Panc1 (cell line): Measurements from ENCODE around the gene HOXA9. TPM values are rescaled to one million over a fixed set of nuclear protein-coding genes. Genes with fewer than 3 reads are reported as not detected.

ENCODE experiments used
- ATAC-seq: fragments of 200-7000 bp; cut with Tn5 transposase; 2 replicates; pipeline ENCODE4 v1.9.1; 2020; ENCODE audit warnings: mild to moderate bottlenecking, moderate library complexity
- BruUV-seq: library from RNA; stranded (reverse); fragments of 400-500 nt; replicated peaks from 2 replicates; lab custom pipeline; 2021; lab: Mats Ljungman, UMichigan
- CTCF ChIA-PET: fragments of 300-600 bp; sonication (Branson Sonifier 250); formaldehyde crosslinking; loops from one replicate; lab custom pipeline; 2022; ENCODE audit warnings: antibody characterized with exemption; lab: Charles Lee
- POLR2A ChIA-PET: fragments of 300-600 bp; sonication (Branson Sonifier 250); formaldehyde crosslinking; loops from one replicate; lab custom pipeline; 2022; ENCODE audit warnings: antibody characterized with exemption; lab: Charles Lee
- DNase-seq: peaks from one replicate; pipeline ENCODE4 v3.0.0-alpha.2; 2010; ENCODE audit warnings: low read depth, low spot score
- H3K27ac ChIP-seq: 2 replicates; pipeline ENCODE4 v1.5.1; 2011; ENCODE audit warnings: mild to moderate bottlenecking, low read length, inconsistent platforms
- H3K27me3 ChIP-seq: fragments of 200-500 bp; sonication (Bioruptor generic); 2 replicates; pipeline ENCODE4 v1.6.0; 2014; ENCODE audit warnings: low read length, inconsistent platforms; ENCODE audit not compliant: control insufficient read depth, insufficient read depth
- H3K36me3 ChIP-seq: fragments of 200-500 bp; sonication (Bioruptor generic); 2 replicates; pipeline ENCODE4 v1.5.1; 2014; ENCODE audit warnings: inconsistent platforms, mild to moderate bottlenecking, low read length, moderate library complexity; ENCODE audit not compliant: control insufficient read depth, insufficient read depth
- H3K4me1 ChIP-seq: 2 replicates; pipeline ENCODE4 v1.5.1; 2011; ENCODE audit warnings: inconsistent platforms, mild to moderate bottlenecking, low read length, moderate library complexity; ENCODE audit not compliant: control insufficient read depth, insufficient read depth
- H3K4me3 ChIP-seq, 2 experiments: 2 replicates each; pipeline ENCODE4 v1.5.1; 2011 to 2012; ENCODE audit warnings: low read depth in 2 of 2, low read length in 2 of 2, mild to moderate bottlenecking in 2 of 2, inconsistent platforms in 1 of 2, moderate library complexity in 1 of 2
- H3K9me3 ChIP-seq: fragments of 200-500 bp; sonication (Bioruptor generic); 2 replicates; pipeline ENCODE4 v1.5.1; 2014; ENCODE audit warnings: low read depth, mild to moderate bottlenecking, inconsistent platforms, low read length, moderate library complexity; ENCODE audit not compliant: control insufficient read depth, insufficient read depth
- CTCF ChIP-seq: fragments of 450-650 bp; IDR thresholded peaks from 2 replicates; pipeline ENCODE4 v1.5.1; 2017; ENCODE audit warnings: mild to moderate bottlenecking
- POLR2AphosphoS5 ChIP-seq: IDR thresholded peaks from 2 replicates; pipeline ENCODE4 v1.6.1; 2012; ENCODE audit warnings: mild to moderate bottlenecking, low read depth, low read length, moderate library complexity
- REST ChIP-seq, 2 experiments: IDR thresholded peaks; 2 replicates each; pipeline ENCODE4 v1.6.1; 2011 to 2012; ENCODE audit warnings: low read depth in 2 of 2, control low read depth in 1 of 2, low read length in 1 of 2, mild to moderate bottlenecking in 1 of 2, moderate library complexity in 1 of 2; ENCODE audit not compliant: insufficient read depth in 1 of 2
- SIN3A ChIP-seq: IDR thresholded peaks from 2 replicates; pipeline ENCODE4 v1.6.1; 2012; ENCODE audit warnings: low read depth, mild to moderate bottlenecking, low read length, moderate library complexity, borderline replicate concordance; ENCODE audit not compliant: insufficient read depth
- TCF7L2 ChIP-seq: IDR thresholded peaks from 2 replicates; pipeline ENCODE4 v1.6.1; 2011; ENCODE audit warnings: mild to moderate bottlenecking, low read depth, low read length, inconsistent platforms
- in situ Hi-C: cut with HindIII; loops from 2 replicates; pipeline ENCODE4 v1.10.0; 2016; ENCODE audit warnings: low sequenced_read_pairs, low pct_unique_long_range_greater_than_20kb
- intact Hi-C: fragments of 100-400 bp; cut with micrococcal nuclease; formaldehyde crosslinking; loops from one replicate; pipeline ENCODE4 v1.10.0; 2022; ENCODE audit not compliant: unreplicated experiment
- total RNA-seq: library from RNA; stranded (reverse); gene quantifications from one replicate; pipeline ENCODE4 v1.2.1, GENCODE V29; 2021; ENCODE audit not compliant: unreplicated experiment

The HOXA9 gene
- total RNA-seq, 1 experiment from 2014 or later, result not detected

- no peak for ATAC-seq
- ChIA-PET CTCF (interaction anchor here (0.6 kb wide), 1 partner anchor 33 kb away, joined by 3 read pairs; no protein-coding TSS in a partner anchor), POLR2A (no interaction called here)
- H3K27me3 ChIP-seq, result no peaks in the 10 kb centered on the region
- H3K4me3 ChIP-seq, result no peak overlapping the region
- no peaks in the 10 kb centered on the region; the same call in 1 of the 2 replicates for H3K36me3 ChIP-seq
- no peak for TF ChIP-seq REST (IDR thresholded peaks at IDR 0.05; ENCODE audit: insufficient read depth in 1 of 2, low read depth in 2 of 2, low read length in 1 of 2)
- no peak for TF ChIP-seq SIN3A
- TF ChIP-seq POLR2AphosphoS5, result no peak
- no peak for TF ChIP-seq TCF7L2
- no peak for TF ChIP-seq CTCF
- no peak overlapping the region for H3K27ac ChIP-seq
- DNase-seq, result no peak
- peaks cover 18% of the 10 kb centered on the region for H3K4me1 ChIP-seq
- no peaks in the 10 kb centered on the region for H3K9me3 ChIP-seq
- intact Hi-C loops (no loop called here), in situ Hi-C loops (no loop called here)
- no TSS peak for BruUV-seq
Observed at GRCh38 chr7:27153526-27153925, 11.8 kb downstream of the HOXA9 start.

- CTCF ChIA-PET, result interaction anchor here (0.6 kb wide), 1 partner anchor 32 kb away, joined by 3 read pairs; no protein-coding TSS in a partner anchor
- POLR2A ChIA-PET, result no interaction called here
- DNase-seq (no peak), ATAC-seq (no peak)
- in situ Hi-C loops (no loop called here), intact Hi-C loops (no loop called here)
- BruUV-seq, result no TSS peak
- Histone ChIP-seq H3K36me3 (no peaks in the 10 kb centered on the region; the same call in 1 of the 2 replicates), H3K9me3 (no peaks in the 10 kb centered on the region), H3K4me1 (peaks cover 20% of the 10 kb centered on the region), H3K4me3 (no peak overlapping the region), H3K27me3 (no peaks in the 10 kb centered on the region), H3K27ac (no peak overlapping the region)
- no peak for TF ChIP-seq REST (IDR thresholded peaks at IDR 0.05; ENCODE audit: insufficient read depth in 1 of 2, low read depth in 2 of 2, low read length in 1 of 2)
- TF ChIP-seq CTCF, result no peak
- TF ChIP-seq POLR2AphosphoS5, result no peak
- TF ChIP-seq SIN3A, result no peak
- no peak for TF ChIP-seq TCF7L2
Observed at GRCh38 chr7:27152816-27153442, 12.4 kb downstream of the HOXA9 start.
